ENCODE data around the gene HSF5.

- TF ChIP-seq, protein P1, sequence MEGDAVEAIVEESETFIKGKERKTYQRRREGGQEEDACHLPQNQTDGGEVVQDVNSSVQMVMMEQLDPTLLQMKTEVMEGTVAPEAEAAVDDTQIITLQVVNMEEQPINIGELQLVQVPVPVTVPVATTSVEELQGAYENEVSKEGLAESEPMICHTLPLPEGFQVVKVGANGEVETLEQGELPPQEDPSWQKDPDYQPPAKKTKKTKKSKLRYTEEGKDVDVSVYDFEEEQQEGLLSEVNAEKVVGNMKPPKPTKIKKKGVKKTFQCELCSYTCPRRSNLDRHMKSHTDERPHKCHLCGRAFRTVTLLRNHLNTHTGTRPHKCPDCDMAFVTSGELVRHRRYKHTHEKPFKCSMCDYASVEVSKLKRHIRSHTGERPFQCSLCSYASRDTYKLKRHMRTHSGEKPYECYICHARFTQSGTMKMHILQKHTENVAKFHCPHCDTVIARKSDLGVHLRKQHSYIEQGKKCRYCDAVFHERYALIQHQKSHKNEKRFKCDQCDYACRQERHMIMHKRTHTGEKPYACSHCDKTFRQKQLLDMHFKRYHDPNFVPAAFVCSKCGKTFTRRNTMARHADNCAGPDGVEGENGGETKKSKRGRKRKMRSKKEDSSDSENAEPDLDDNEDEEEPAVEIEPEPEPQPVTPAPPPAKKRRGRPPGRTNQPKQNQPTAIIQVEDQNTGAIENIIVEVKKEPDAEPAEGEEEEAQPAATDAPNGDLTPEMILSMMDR (IDR thresholded peaks at IDR 0.05): no peak
- TF ChIP-seq POLR2A (IDR thresholded peaks at IDR 0.05): no peak
Observed at GRCh38 chr17:58484600-58484999, 3.6 kb downstream of the HSF5 start.

Measured in Peyer's patch (tissue), 4 donors.